Endothelial cell of umbilical vein (primary cell): ENCODE results near the gene LRP2. TPM values are rescaled to one million over a fixed set of nuclear protein-coding genes. Genes with fewer than 3 reads are reported as not detected.

ENCODE experiments used
- BruUV-seq: library from RNA; stranded (reverse); fragments of 400-500 nt; replicated peaks from 2 replicates; lab custom pipeline; 2021; lab: Mats Ljungman, UMichigan
- CTCF ChIA-PET: fragments of 300-600, 350-600 bp; sonication (Branson Sonifier 250); formaldehyde crosslinking; loops from one replicate; lab custom pipeline; 2021; ENCODE audit warnings: antibody characterized with exemption, inconsistent platforms; lab: Charles Lee
- POLR2A ChIA-PET: fragments of 300-600, 350-600 bp; sonication (Branson Sonifier 250); formaldehyde crosslinking; loops from one replicate; lab custom pipeline; 2021; ENCODE audit warnings: antibody characterized with exemption, inconsistent platforms; lab: Charles Lee
- DNase-seq: peaks from one replicate; pipeline ENCODE4 v3.0.0-alpha.2; 2011; ENCODE audit warnings: low read depth, low spot score
- FAIRE-seq: peaks from 2 replicates; lab custom pipeline; 2011; peaks lifted over from hg19 to GRCh38; lab: Jason Lieb, UNC
- H2AFZ ChIP-seq: 2 replicates; pipeline ENCODE4 v1.6.0; 2012; ENCODE audit warnings: low read depth, low read length, control low read depth, inconsistent platforms
- H3K27ac ChIP-seq: 2 replicates; pipeline ENCODE4 v1.5.1; 2011; ENCODE audit warnings: low read depth, mild to moderate bottlenecking, control low read depth, low read length, moderate library complexity; ENCODE audit not compliant: insufficient read depth
- H3K27me3 ChIP-seq, 2 experiments: 2 replicates each; pipeline versions ENCODE4 v1.6.0 to v1.6.1; 2011; ENCODE audit warnings: low read length in 2 of 2, mixed read lengths in 1 of 2; ENCODE audit not compliant: control insufficient read depth in 2 of 2, insufficient read depth in 2 of 2
- H3K36me3 ChIP-seq, 2 experiments: 2 replicates in 1 of 2; 3 replicates in 1 of 2; pipeline ENCODE4 v1.5.1; 2011; ENCODE audit warnings: low read length in 2 of 2, mild to moderate bottlenecking in 1 of 2, moderate library complexity in 1 of 2; ENCODE audit not compliant: control insufficient read depth in 2 of 2, insufficient read depth in 2 of 2; ENCODE audit errors: extremely low read depth in 1 of 2
- H3K4me1 ChIP-seq: 3 replicates; pipeline ENCODE4 v1.5.1; 2011; ENCODE audit warnings: mild to moderate bottlenecking, low read length; ENCODE audit not compliant: control insufficient read depth, insufficient read depth; ENCODE audit errors: extremely low read depth
- H3K4me2 ChIP-seq: 2 replicates; pipeline ENCODE4 v1.6.1; 2011; ENCODE audit warnings: low read length, control low read depth, mixed read lengths; ENCODE audit not compliant: insufficient read depth
- H3K4me3 ChIP-seq, 3 experiments: fragments of 200-600 bp in 1 of 3; sonication (generic), shearing (Covaris generic) in 1 of 3; replicated peaks in 1 of 3; 2 replicates each; pipeline ENCODE4 v1.5.1; 2011 to 2016; ENCODE audit warnings: control low read depth in 3 of 3, low read length in 3 of 3, mild to moderate bottlenecking in 2 of 3, inconsistent platforms in 1 of 3, low read depth in 1 of 3, moderate library complexity in 1 of 3; ENCODE audit not compliant: insufficient read depth in 1 of 3
- H3K79me2 ChIP-seq: 2 replicates; pipeline ENCODE4 v1.6.0; 2012; ENCODE audit warnings: low read length, inconsistent platforms; ENCODE audit not compliant: control insufficient read depth, insufficient read depth
- H3K9ac ChIP-seq: replicated peaks from 2 replicates; pipeline ENCODE3; 2011; ENCODE audit warnings: low read length, control low read depth; ENCODE audit not compliant: insufficient read depth; ENCODE audit errors: extremely low read depth
- H3K9me1 ChIP-seq: replicated peaks from 3 replicates; pipeline ENCODE4 v1.6.0; 2011; ENCODE audit warnings: mild to moderate bottlenecking, low read length; ENCODE audit not compliant: control insufficient read depth, insufficient read depth; ENCODE audit errors: extremely low read depth
- H3K9me3 ChIP-seq: replicated peaks from 2 replicates; pipeline ENCODE4 v1.5.1; 2012; ENCODE audit warnings: low read length, inconsistent platforms; ENCODE audit not compliant: control insufficient read depth, insufficient read depth
- H4K20me1 ChIP-seq: replicated peaks from 2 replicates; pipeline ENCODE3; 2011; ENCODE audit warnings: mild to moderate bottlenecking, low read length; ENCODE audit not compliant: control insufficient read depth, insufficient read depth; ENCODE audit errors: extremely low read depth
- CTCF ChIP-seq, 2 donors: IDR thresholded peaks; 1 replicate in 1 of 2; 2 replicates in 1 of 2; pipeline ENCODE4 v1.5.1; 2011; ENCODE audit warnings: low read length in 2 of 2, mild to moderate bottlenecking in 2 of 2, moderate library complexity in 2 of 2, control low read depth in 1 of 2, inconsistent platforms in 1 of 2, low read depth in 1 of 2; ENCODE audit not compliant: insufficient read depth in 1 of 2; ENCODE audit errors: extremely low read depth in 1 of 2
- EZH2 ChIP-seq: IDR thresholded peaks from 2 replicates; pipeline ENCODE4 v1.6.1; 2012; ENCODE audit warnings: borderline replicate concordance, low read depth, mild to moderate bottlenecking, moderate library complexity, low read length, inconsistent platforms; ENCODE audit not compliant: severe bottlenecking
- FOS ChIP-seq: IDR thresholded peaks from 2 replicates; pipeline ENCODE4 v1.6.1; 2011; ENCODE audit warnings: mild to moderate bottlenecking, low read length, moderate library complexity, borderline replicate concordance; ENCODE audit not compliant: insufficient read depth
- JUN ChIP-seq: IDR thresholded peaks from 2 replicates; pipeline ENCODE4 v1.6.1; 2011; ENCODE audit warnings: borderline replicate concordance, low read depth; ENCODE audit not compliant: insufficient read length, insufficient read depth
- MYC ChIP-seq: IDR thresholded peaks from one replicate; pipeline ENCODE4 v1.6.1; 2011; ENCODE audit warnings: mild to moderate bottlenecking, low read depth, low read length
- POLR2A ChIP-seq: IDR thresholded peaks from 2 replicates; pipeline ENCODE4 v1.6.1; 2012; ENCODE audit warnings: low read depth, mild to moderate bottlenecking, control low read depth, low read length
- POLR2AphosphoS5 ChIP-seq: IDR thresholded peaks from 2 replicates; pipeline ENCODE4 v1.6.1; 2012; ENCODE audit warnings: low read depth, mild to moderate bottlenecking, control low read depth, low read length, moderate library complexity; ENCODE audit not compliant: insufficient read depth
- dilution Hi-C: fragments of 300-500 bp; cut with MboI; formaldehyde crosslinking; loops from one replicate; pipeline ENCODE4 v1.15.0; 2019; ENCODE audit warnings: low sequenced_read_pairs; ENCODE audit not compliant: extremely low pct_ligation_motif_present
- intact Hi-C: fragments of 100-400 bp; cut with micrococcal nuclease; formaldehyde crosslinking; loops from one replicate; pipeline ENCODE4 v1.10.0; 2022
- polyA plus RNA-seq, 4 experiments: library from polyadenylated mRNA; depleted of rRNA in 3 of 4; stranded (reverse) in 3 of 4; unstranded in 1 of 4; fragments of >200 nt; gene quantifications; 2 replicates each; pipeline versions ENCODE4 v1.2.1 to v1.2.3, GENCODE V29; 2011 to 2012; ENCODE audit warnings: missing spikeins in 1 of 4
- total RNA-seq: library from RNA; stranded (reverse); gene quantifications from 2 replicates; pipeline ENCODE4 v1.2.3, GENCODE V29; 2021
- TF ChIP-seq, protein P1 (sequence below): IDR thresholded peaks from 2 replicates; pipeline ENCODE4 v1.6.1; 2011; ENCODE audit not compliant: insufficient read depth, insufficient read length

The LRP2 gene
- total and polyA plus RNA-seq, 2 donors (not counting 3 experiments of a cell fraction or from before 2014, with no cell fraction given): not detected

- Histone ChIP-seq H3K27me3 (peaks cover 0 to 4% of the 10 kb centered on the region in 2 experiments), H3K9me1 (no peaks in the 10 kb centered on the region), H3K36me3 (no peaks in the 10 kb centered on the region), H3K9me3 (no peaks in the 10 kb centered on the region), H4K20me1 (no peaks in the 10 kb centered on the region), H3K4me2 (no peak overlapping the region), H2AFZ (no peak overlapping the region), H3K4me3 (no peak overlapping the region), H3K4me1 (no peaks in the 10 kb centered on the region), H3K9ac (no peak overlapping the region), H3K79me2 (no peaks in the 10 kb centered on the region), H3K27ac (no peak overlapping the region)
- dilution Hi-C loops: no loop called here
- no peak for FAIRE-seq
- POLR2A ChIA-PET: no interaction called here
- CTCF ChIA-PET: no interaction called here
- no TSS peak for BruUV-seq
- intact Hi-C loops: no loop called here
- DNase-seq: no peak
- TF ChIP-seq MYC (no peak), JUN (no peak), CTCF (IDR thresholded peaks at IDR 0.05; ENCODE audit: extremely low read depth in 1 of 2, insufficient read depth in 1 of 2, low read depth in 1 of 2, low read length in 2 of 2) (no peak), FOS (no peak), POLR2A (no peak), POLR2AphosphoS5 (no peak), EZH2 (no peak)
- TF ChIP-seq, protein P1, sequence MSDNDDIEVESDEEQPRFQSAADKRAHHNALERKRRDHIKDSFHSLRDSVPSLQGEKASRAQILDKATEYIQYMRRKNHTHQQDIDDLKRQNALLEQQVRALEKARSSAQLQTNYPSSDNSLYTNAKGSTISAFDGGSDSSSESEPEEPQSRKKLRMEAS: no peak
These were observed 25.6 kb downstream of the LRP2 start for GRCh38 chr2:169336695-169337094.
